Urothelium cell line (cell line): ENCODE results near the gene NEK1.
"Not testable (repeated sequence)": the region's sequence is repeated elsewhere in the genome, so short reads cannot be mapped to it uniquely, and the experiment has no call there.

Source experiments
- DNase-seq: peaks from one replicate; pipeline ENCODE4 v3.0.0; 2011; ENCODE audit warnings: low spot score, mixed read lengths
- FAIRE-seq: peaks from 2 replicates; lab custom pipeline; 2011; peaks lifted over from hg19 to GRCh38; lab: Jason Lieb, UNC

The NEK1 gene

DNA sequence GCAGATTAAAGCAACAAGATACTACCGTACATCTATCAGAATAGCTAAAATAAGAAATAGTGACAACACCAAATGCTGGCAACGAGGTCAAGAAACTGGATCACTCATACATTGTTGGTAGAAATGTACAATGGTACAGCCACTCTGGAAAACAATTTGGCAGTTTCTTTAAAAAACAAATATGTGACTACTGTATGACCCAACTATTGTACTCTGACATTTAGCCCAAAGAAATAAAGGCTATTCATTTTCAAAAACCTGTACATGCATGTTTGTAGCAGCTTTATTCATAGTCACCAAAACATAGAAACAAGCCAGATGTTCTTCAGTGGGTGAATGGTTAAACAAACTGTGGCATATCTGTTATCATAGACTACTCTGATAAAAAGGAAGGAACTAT, 16.2 kb upstream of the NEK1 start:
- DNase-seq (no peak), FAIRE-seq (no peak)

DNA sequence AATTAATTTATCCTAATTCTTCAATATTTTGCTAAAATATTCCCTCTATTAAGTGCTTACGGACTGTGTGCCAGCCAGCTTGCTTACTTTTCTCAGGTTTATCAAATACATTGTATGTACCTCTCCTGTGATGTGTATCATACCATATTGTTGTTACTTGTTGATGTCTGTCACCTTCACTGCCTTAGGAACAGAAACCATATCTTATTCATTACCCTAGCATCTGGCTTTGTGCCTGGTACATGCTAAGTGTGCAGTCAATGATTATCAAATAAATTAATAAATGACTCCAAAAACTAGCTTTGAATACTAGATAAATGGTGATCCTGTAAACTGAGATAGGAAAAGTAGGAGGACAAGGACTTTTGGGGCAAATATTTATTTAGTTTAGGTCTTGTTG, 14.9 kb upstream of the NEK1 start:
- no peak for DNase-seq
- no peak for FAIRE-seq

DNA sequence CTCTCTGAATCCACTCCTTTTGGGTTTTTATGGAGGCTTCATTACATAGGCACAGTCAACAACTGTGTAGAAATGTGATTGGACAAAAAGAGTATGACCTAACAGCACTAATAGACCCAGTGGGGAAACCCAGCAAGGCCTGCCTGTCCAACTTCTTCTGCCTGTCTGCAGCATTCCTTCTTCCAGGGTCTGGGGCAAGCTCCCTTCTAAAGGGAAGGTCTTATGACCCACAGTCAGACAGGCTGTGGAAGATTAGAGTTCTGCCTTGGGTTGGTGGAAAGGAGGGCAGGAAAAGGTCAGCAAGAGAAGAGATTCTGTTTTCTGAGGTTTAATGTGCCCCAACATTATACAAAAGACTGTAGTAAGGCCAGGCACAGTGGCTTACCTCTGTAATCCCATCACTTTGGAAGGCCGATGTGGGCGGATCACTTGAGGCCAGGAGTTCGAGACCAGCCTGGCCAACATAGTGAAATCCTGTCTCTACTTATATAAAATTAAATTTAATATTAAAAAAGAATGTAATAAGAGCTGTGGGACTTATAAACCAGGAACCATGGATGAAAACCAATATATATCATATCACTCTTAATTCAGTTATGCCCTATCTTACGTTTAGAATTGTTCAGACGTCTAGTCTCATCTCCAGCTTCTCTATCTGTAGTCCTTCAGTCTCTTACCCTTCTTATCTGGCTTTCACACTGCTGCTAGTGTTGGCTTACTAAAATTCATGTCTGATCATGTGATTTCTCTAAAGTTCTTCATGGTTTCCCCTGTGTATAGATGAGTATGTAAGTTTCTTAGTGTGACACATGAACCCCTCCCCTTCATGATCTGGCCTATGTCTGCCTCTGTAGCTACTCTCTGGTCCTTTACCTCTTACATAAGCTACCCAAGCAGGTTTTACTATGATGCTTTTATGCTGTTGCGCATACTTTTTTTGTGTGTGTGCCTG, 14.2 kb upstream of the NEK1 start:
- DNase-seq (no peak), FAIRE-seq (no peak)

DNA sequence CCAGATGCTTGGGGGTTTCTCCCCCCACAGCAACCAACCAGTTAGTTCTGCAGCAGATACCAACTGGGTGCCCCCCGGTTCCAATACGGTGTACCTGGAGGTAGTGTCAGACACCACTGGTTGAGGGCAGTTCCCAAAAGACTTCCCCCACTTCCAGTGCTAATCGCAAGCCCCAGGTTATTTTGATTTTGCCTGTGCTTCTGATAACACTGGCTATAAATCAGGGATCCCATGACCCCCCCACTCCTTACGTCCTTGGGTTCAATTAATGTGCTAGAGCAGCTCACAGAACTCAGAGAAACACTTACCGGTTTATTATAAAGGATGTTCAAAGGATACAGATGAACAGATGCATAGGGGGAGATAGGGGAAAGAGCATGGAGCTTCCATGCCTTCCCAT, 13.5 kb upstream of the NEK1 start:
- DNase-seq = no peak
- no peak for FAIRE-seq

DNA sequence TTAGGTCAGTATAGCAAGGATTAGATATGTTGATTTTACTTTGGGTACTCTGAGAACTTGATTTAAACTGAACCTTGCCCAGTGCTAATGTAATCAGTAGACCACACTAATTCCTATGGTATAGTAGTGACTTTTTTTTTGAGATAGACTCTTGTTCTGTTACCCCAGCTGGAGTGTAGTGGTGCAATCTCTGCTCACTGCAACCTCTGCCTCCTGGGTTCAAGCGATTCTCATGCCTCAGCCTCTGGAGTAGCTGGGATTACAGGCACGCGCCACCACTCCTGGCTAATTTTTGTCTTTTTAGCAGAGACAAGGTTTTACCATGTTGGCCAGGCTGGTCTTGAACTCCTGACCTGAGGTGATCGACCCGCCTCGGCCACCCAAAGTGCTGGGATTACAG, 11.6 kb upstream of the NEK1 start:
- not testable (repeated sequence) for FAIRE-seq

DNA sequence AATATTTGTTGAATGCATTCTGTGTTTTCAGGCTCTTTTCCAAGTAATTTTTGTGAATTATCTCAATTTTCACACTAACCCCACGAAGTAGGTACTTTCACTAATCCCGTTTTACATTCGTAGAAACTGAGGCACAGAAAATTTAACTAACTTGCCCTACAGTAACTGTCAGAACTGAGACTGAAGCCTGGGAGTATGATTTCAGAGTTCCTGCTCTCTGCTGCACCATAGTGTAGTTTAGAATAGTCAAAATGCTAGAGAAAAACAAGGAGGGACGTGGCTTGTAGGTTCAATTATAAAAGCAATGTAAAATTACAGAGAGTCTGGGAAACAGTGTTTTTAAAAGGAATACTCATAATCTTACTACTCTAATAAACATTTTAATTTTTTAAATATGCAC, 10.2 kb upstream of the NEK1 start:
- FAIRE-seq (no peak), DNase-seq (no peak)

More for the DNA sequence above, 11.6 kb upstream of the NEK1 start:
- not testable (repeated sequence) for DNase-seq

DNA sequence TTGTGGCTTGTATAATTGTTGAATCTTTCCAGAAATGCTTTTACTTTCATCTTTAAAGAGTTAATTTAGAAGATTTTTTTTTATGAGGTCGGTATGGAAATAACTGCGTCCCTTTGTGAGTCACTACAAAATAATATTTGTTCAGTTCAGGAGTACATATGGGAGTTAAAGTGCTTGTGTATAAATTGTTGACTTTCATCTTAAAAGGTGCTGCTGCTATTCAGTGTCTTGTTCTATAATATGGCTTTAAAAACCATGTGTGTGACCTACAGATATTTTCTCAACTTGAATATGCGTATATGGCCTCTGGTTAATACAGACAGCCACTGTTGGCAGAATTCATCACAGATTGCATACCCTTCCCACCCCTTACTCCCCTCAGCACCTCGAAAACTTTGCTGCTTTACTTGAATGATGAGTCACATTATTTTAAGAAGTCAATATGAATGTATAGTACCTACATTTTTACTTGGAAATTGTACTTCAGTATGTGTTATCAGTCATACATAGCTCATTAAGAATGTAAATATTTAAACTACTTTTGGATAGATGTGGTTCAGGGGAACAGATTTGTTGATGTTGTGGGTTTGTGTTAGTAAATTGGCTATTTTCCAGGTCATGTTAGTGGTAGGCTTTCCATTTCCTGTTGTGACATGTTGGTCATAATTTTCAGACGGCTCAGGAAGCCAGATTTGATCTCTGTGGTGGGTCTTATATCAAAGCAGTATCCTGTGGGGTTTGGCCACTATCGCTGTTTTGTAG, 9.5 kb upstream of the NEK1 start:
- DNase-seq (no peak), FAIRE-seq (no peak)

DNA sequence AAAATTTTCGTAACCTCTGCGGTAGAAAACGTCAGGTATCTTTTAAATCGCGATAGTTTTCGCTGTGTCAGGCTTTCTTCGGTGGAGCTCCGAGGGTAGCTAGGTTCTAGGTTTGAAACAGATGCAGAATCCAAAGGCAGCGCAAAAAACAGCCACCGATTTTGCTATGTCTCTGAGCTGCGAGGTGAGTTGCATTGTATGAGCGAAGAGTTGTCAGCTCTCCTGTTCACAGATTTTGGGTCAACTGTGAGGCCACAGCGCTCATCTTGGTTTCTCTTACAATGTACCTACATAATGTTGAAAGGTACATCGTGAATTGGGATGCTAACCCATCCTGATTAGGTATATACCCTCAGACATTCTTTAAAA, 8.5 kb upstream of the NEK1 start:
- FAIRE-seq (no peak), DNase-seq (no peak)

DNA sequence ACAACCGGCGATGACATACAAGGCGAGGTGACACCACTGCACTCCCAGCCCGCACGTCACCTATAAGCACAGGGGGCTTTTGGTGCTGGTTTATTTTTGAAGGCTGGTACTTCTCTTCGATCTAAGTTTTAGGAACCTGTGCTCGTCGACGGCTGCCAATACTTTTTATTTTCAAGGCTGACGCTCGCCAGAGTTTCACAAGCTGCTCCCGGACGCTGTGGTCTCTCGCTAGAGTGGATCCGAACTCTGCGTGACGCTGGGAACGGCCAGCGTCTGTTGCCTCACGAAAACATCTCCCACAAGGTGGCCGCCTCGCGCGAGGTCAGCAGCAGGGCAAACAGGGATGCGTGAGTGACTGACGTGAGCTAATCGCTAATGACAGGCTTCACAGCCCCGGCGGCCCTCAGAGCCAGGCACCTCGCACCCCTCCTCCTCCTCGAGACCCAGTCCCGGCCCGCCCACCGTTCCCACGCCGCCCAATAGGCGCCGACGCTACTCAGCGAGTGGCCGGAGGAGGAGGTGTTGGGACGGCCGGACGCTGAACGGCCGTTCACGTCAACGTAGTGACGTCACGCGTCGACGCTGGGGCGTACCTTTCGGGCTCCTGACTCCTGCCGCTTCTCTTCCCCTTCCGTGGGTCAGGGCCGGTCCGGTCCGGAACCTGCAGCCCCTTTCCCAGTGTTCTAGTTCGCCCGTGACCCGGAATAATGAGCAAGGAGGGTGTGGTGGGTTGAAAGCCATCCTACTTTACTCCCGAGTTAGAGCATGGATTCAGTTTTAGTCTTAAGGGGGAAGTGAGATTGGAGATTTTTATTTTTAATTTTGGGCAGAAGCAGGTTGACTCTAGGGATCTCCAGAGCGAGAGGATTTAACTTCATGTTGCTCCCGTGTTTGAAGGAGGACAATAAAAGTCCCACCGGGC, 7.8 kb upstream of the NEK1 start, which contains the start of gene CLCN3:
Gene CLCN3 (plus strand): TSS at position 621 of the 922 bp plus-strand sequence. CDS start 15,351 bp downstream, outside the sequence.
- peak; percentile 97 for DNase-seq
- peak; percentile 97 for FAIRE-seq

DNA sequence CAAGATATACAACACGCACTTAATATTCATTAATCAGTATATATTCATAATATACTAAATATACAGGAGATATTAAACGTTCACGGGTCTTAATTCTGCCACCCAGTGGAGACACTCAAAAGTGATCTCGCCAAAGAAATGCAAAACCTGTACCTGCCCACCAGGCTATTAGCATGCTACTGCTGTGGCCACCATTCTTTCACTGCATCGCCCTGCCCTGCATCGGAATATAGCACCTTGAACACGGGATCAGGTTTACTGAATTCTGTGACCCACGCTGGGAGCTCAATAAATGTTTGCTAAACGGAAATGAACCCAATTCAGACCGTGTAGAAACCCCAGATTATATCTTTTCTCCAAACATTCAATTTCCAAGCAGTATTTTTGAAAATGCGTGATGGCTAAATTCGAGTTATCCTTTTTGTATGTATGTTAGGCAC, 7.2 kb upstream of the NEK1 start:
- peak; percentile 60 for DNase-seq
- no peak for FAIRE-seq

DNA sequence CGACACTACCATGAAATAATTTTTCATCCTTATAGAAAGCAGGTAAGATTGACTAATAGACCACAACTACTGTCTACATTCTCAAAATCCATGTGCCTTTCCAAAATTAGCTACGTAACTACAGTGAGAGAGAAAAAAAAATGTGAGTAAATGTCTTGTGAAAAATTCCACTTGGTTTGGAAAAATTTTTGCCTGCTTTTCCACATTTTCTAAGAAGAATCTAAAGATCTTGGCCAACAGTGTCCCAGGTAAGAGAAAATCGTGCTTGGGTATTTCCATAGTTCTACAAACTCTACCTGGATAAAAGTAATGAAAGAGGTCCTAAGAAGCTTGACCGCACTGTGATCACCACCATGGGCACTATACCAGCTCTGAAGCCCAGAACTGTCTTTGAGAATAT, 6.6 kb upstream of the NEK1 start:
- FAIRE-seq (no peak), DNase-seq (no peak)

DNA sequence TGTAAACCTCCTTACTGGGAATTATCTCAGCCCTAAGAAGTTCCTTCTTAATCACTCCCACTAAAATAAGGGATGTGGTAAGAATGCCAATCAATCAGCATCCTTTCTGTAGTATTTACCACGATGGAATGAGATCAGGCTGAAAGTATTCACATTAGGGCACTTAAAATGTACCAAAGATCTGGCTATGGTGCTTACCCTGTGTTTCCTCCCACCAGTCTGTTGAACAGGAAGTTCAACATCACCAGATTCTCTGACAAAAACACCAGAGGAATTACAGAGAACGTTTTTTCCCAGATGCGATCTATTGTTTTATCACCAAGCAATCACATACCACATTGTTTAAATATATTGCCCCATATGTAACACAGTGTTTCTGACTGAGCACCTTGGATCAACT, 5.9 kb upstream of the NEK1 start:
- FAIRE-seq (no peak), DNase-seq (no peak)

DNA sequence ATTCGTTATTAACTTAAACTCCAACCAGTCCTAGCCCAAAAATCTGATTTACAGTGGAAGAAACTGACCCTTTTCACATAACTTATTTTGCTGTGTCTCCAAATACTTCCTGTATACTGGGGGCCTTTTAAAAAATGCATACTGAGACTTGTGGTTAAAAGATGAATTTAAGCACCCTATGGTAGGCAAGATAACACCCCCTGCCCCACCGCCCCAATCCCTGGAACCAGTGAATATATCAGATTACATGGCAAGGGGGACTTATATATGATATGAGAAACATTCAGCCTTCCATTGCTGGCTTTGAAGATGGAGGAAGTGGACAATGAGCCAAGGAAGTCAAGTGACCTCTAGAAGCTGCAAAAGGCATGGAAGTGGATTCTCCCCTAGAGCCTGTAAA, 4.9 kb upstream of the NEK1 start:
- FAIRE-seq = no peak

DNA sequence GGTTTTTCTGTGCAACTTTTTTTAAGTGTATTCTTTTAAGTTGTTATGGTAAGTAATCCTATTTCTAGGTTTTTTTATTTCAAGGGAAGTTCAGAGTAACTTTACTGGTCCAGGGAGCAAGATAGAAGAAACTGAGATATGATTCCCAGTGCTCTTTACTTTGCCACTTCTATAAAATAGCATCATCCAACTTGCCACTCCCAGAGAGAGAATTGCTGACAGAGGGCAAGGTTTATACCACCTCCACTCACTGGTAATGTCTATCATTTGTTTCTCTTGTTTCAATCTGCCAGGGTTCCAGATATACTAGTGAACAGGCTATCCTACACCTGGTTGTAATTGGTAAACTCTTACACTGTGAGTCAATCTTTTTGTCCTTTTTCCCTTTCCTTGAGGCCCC, 4.5 kb upstream of the NEK1 start:
- FAIRE-seq (no peak), DNase-seq (no peak)

More for the DNA sequence above, 4.9 kb upstream of the NEK1 start:
- no peak for DNase-seq

DNA sequence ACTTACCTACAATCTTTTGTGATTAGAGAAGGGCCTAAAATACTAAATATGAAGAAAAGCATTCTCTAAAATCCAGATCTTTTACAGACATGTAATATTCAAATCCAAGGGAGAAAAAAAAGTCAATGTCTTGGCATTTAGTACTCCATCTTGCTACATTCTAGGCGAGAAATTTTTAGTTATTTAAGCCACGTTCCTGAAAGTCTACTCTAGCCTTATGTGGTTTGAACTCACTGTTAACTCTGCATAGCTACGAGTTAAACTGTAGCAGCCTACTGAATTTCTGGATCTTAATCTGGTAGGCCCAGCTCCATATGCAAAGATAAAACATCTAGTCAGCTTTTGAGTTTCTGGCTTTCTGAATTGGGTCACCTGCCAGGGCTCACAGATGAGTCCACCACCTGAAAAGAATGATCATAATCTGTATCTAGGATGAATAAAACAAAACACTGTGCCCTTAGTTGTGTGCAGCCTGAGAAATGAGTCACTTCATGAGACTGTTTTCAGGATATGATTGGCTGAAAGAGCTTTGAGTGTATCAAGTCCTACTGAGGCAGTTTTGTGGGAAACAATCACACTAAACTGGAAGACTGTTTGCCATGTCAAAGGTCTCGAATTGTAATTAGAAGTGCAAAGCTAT, 3.2 kb upstream of the NEK1 start:
- DNase-seq = no peak
- no peak for FAIRE-seq

DNA sequence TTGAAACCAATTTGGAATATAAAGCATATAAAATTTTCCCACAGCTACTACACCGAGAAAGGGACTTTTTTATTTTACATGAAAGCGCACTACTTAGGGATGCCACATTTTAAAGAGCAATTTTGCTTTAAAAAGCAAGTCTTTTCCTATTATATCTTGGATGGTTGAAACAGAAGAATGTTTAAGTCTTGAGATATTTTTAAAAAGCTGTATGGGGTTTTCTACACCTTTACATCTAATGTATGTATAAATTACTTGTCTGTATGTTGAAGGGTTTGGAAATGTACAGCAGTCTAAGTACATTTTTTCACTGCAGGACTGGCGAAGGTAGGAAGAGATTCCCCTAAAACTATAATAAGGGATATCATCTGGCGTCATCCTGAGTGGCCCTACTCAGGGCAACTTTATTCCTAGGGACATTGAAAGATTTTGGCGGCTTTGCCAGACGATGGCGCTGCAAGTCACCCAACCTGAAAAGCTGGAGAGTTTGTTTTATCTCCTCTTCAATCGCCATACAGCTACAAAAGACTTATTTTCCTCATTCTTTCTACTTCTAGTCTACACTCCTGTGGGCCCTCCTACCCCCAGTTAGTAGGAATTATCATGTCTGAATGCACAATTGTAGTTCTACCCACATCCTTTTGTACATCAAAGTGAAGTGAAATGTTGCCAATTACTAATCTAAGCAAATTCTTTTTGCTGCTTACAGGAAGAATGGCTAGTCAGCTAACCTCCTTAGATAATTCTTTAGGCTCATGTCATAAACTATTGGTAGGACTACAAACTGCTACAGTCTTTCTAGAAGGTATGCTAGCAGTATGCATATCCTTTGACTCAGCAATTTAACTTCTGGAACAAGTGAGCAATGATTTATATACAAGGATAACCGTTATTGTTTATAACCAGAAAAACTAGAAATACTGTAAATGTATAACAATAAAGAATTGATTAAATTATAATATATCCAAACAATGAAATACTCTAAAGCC, 782 bp upstream of the NEK1 start:
- FAIRE-seq = no peak

DNA sequence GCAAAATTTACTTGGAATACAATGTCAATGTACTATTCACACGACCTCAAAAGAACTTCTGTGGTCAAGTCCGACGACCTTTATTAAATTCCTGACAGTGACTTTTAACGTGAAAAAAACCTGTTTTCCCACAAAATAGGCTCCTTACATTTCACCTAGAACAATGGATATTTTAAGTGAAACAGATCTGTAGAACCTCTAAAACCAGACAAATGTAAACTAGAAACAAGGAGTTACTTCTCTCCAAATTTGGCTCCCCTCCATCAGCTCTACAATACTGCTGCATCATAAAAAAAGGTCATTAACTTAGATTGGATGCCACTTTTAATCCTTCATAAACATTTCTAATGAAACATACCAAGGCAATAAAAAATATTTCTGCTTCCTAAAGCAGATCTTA, 1.2 kb downstream of the NEK1 start:
- DNase-seq = no peak
- FAIRE-seq = no peak

More for the DNA sequence above, 782 bp upstream of the NEK1 start:
- DNase-seq = peak; percentile 64

DNA sequence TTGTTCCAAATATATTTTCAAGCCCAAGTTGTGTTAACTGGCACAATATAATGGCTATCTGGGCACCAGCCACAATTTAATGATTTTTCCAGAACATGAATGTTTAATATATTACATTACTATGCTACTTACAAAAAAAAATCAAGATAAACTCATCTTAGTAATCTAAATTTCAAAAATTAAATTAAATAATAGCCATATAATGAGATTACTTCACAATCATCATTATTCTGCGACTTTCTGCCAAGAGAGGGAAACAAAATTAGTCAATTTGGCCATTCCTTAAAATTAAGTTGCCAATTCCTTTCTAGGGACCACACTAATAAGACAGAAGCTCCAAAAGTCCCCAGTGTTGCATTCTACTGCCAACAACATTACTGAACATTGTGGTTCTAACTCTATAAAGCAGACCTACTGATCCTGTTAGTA, 7.5 kb downstream of the NEK1 start:
- FAIRE-seq = no peak
- no peak for DNase-seq
